Liver (tissue), 9 donors: ENCODE measurements around the gene MYL3. TPM values are rescaled to one million over a fixed set of nuclear protein-coding genes. Genes with fewer than 3 reads are reported as not detected.
A peak's percentile ranks its signal among the peaks of the same experiment; 100 is the strongest.

Experiments
- DNase-seq: peaks from one replicate; pipeline ENCODE4 v3.0.0-alpha.2; 2017; ENCODE audit warnings: low spot score
- H3K27ac ChIP-seq, 2 donors: one replicate each; pipeline ENCODE4 v1.7.0; 2013; ENCODE audit warnings: inconsistent platforms in 2 of 2, low read length in 2 of 2, control low read depth in 1 of 2, low read depth in 1 of 2, mild to moderate bottlenecking in 1 of 2
- H3K27me3 ChIP-seq, 4 donors: one replicate each; pipeline versions ENCODE4 v1.6.1 to v1.7.0; 2013; ENCODE audit warnings: low read length in 3 of 4, inconsistent platforms in 1 of 4, mild to moderate bottlenecking in 1 of 4, moderate library complexity in 1 of 4; ENCODE audit not compliant: control insufficient read depth in 4 of 4, insufficient read depth in 4 of 4
- H3K36me3 ChIP-seq, 4 donors: one replicate each; pipeline versions ENCODE4 v1.6.1 to v1.7.0; 2013; ENCODE audit warnings: low read length in 3 of 4, mild to moderate bottlenecking in 3 of 4, low read depth in 1 of 4, moderate library complexity in 1 of 4; ENCODE audit not compliant: control insufficient read depth in 4 of 4, insufficient read depth in 3 of 4
- H3K4me1 ChIP-seq, 4 donors: one replicate each; pipeline versions ENCODE4 v1.6.1 to v1.7.0; 2013; ENCODE audit warnings: low read length in 3 of 4, mild to moderate bottlenecking in 3 of 4, moderate library complexity in 1 of 4; ENCODE audit not compliant: control insufficient read depth in 4 of 4, insufficient read depth in 4 of 4
- H3K4me3 ChIP-seq, 3 donors: one replicate each; pipeline versions ENCODE4 v1.6.1 to v1.7.0; 2013; ENCODE audit warnings: low read length in 3 of 3, control low read depth in 1 of 3, low read depth in 1 of 3, mild to moderate bottlenecking in 1 of 3
- H3K9ac ChIP-seq, 2 donors: one replicate each; pipeline ENCODE4 v1.7.0; 2013; ENCODE audit warnings: low read length in 2 of 2, mild to moderate bottlenecking in 2 of 2, moderate library complexity in 2 of 2, control low read depth in 1 of 2, low read depth in 1 of 2
- H3K9me3 ChIP-seq, 4 donors: one replicate each; pipeline versions ENCODE4 v1.6.1 to v1.7.0; 2013; ENCODE audit warnings: low read length in 3 of 4; ENCODE audit not compliant: control insufficient read depth in 4 of 4
- EGR1 ChIP-seq, 2 donors: IDR thresholded peaks; 2 replicates each; pipeline ENCODE4 v1.6.1; 2016 to 2018; ENCODE audit warnings: antibody characterized with exemption in 2 of 2, low read depth in 2 of 2
- FOXA1 ChIP-seq: IDR thresholded peaks from 2 replicates; pipeline ENCODE4 v1.6.1; 2016; ENCODE audit warnings: antibody characterized with exemption
- FOXA2 ChIP-seq: IDR thresholded peaks from 2 replicates; pipeline ENCODE4 v1.6.1; 2016; ENCODE audit warnings: antibody characterized with exemption
- GABPA ChIP-seq, 2 donors: IDR thresholded peaks in 1 of 2; conservative IDR thresholded peaks in 1 of 2; 2 replicates each; pipeline ENCODE4 v1.6.1; 2016; ENCODE audit warnings: antibody characterized with exemption in 2 of 2, mild to moderate bottlenecking in 1 of 2, moderate library complexity in 1 of 2
- HNF4A ChIP-seq, 2 donors: conservative IDR thresholded peaks; 2 replicates each; pipeline ENCODE4 v1.6.1; 2016; ENCODE audit warnings: antibody characterized with exemption in 2 of 2, mild to moderate bottlenecking in 2 of 2
- HNF4G ChIP-seq: IDR thresholded peaks from 2 replicates; pipeline ENCODE4 v1.6.1; 2016; ENCODE audit warnings: antibody characterized with exemption
- JUND ChIP-seq, 2 donors: IDR thresholded peaks; 2 replicates each; pipeline ENCODE4 v1.6.1; 2016; ENCODE audit warnings: antibody characterized with exemption in 2 of 2
- NR2F2 ChIP-seq: IDR thresholded peaks from 2 replicates; pipeline ENCODE4 v1.6.1; 2016; ENCODE audit warnings: antibody characterized with exemption
- RAD21 ChIP-seq, 2 donors: IDR thresholded peaks; 2 replicates each; pipeline ENCODE4 v1.6.1; 2016; ENCODE audit warnings: antibody characterized with exemption in 2 of 2, mild to moderate bottlenecking in 2 of 2
- RXRA ChIP-seq, 2 donors: IDR thresholded peaks; 2 replicates each; pipeline ENCODE4 v1.6.1; 2017 to 2018; ENCODE audit warnings: antibody characterized with exemption in 2 of 2, mild to moderate bottlenecking in 1 of 2
- SP1 ChIP-seq: IDR thresholded peaks from 2 replicates; pipeline ENCODE4 v1.6.1; 2018; ENCODE audit warnings: antibody characterized with exemption, mild to moderate bottlenecking
- TAF1 ChIP-seq: conservative IDR thresholded peaks from 2 replicates; pipeline ENCODE4 v1.6.1; 2016; ENCODE audit warnings: antibody characterized with exemption, mild to moderate bottlenecking
- YY1 ChIP-seq: IDR thresholded peaks from 2 replicates; pipeline ENCODE4 v1.6.1; 2016; ENCODE audit warnings: antibody characterized with exemption, mild to moderate bottlenecking
- WGBS: extraction: QIAGEN DNeasy Blood & Tissue Kit; methylation state at CpG from one replicate; pipeline ENCODE4 v1.1.7; 2013; 5-methylcytosine and 5-hydroxymethylcytosine counted together
- polyA plus RNA-seq, 2 donors: library from polyadenylated mRNA; stranded (reverse) in 1 of 2; unstranded in 1 of 2; fragments of 200-250 nt in 1 of 2; fragments of >200 nt in 1 of 2; fragmentation: Nextera tagmentation in 1 of 2; extraction: Ambion mirVana in 1 of 2; gene quantifications; one replicate each; pipeline versions ENCODE4 v1.2.1 to v1.2.3, GENCODE V29; 2013 to 2015
- total RNA-seq, 2 donors: library from RNA; depleted of rRNA; stranded (reverse); fragments of >200 nt; gene quantifications; one replicate each; pipeline ENCODE4 v1.2.3, GENCODE V29; 2014
- TF ChIP-seq, protein P1 (sequence below): IDR thresholded peaks from 2 replicates; pipeline ENCODE4 v1.6.1; 2016; ENCODE audit warnings: antibody characterized with exemption
- TF ChIP-seq, protein P2 (sequence below): IDR thresholded peaks from 2 replicates; pipeline ENCODE4 v1.6.1; 2016; ENCODE audit warnings: antibody characterized with exemption, mild to moderate bottlenecking
- TF ChIP-seq, protein P3 (sequence below): IDR thresholded peaks from 2 replicates; pipeline ENCODE4 v1.6.1; 2016; ENCODE audit warnings: antibody characterized with exemption
- TF ChIP-seq, protein P4 (sequence below): IDR thresholded peaks from 2 replicates; pipeline ENCODE4 v1.6.1; 2016; ENCODE audit warnings: antibody characterized with exemption
- TF ChIP-seq, protein P5 (sequence below): fragments of 150-350 bp; IDR thresholded peaks from 2 replicates; pipeline ENCODE4 v1.5.1; 2017; ENCODE audit warnings: improper control_type of control experiment, low read depth, low read length; ENCODE audit not compliant: missing input control
- donor health status: healthy.
- donor health status: healthy.
- donor health status: healthy.
- donor health status: healthy.
- donor health status: healthy.

Gene MYL3
- total and polyA plus RNA-seq, 4 donors: 0.51 to 1.3 (median 0.81) TPM

DNA sequence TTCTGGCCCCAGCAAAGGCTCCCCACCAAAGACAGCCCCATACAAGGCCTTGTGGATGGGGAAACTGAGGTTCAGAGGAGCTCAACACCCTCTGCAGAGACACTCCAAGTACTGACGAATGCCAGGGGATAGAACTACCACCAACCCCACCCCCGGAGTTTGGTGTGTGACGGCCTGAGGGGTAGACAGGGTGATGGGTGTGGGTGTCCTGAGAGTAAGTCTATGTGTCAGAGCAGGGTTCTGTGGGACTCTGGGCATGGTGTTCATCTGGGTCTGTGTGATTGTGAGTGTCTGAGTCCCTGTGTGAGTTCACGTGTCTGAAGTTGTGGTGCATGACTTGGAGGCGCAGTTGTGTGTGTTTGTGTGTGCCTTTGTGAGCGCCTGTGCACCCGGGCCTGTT, 21.7 kb upstream of the MYL3 start:
- H3K36me3 ChIP-seq: no peaks in the 10 kb centered on the region
- DNase-seq: no peak
- no peak overlapping the region for H3K9ac ChIP-seq
- WGBS: 90% methylated on average over 7 of the region's 7 CpGs
- H3K4me1 ChIP-seq: peaks cover 3 to 7% (median 4%) of the 10 kb centered on the region in 4 donors
- TF ChIP-seq FOXA1 (no peak), GABPA (IDR thresholded peaks at IDR 0.05 in 1 of 2, conservative IDR thresholded peaks at IDR 0.05 in 1 of 2) (no peak), HNF4G (no peak), TAF1 (no peak), SP1 (no peak), NR2F2 (no peak), RXRA (IDR thresholded peaks at IDR 0.05) (no peak), EGR1 (IDR thresholded peaks at IDR 0.05; ENCODE audit: low read depth in 2 of 2) (no peak), HNF4A (conservative IDR thresholded peaks at IDR 0.05) (no peak), YY1 (no peak), RAD21 (IDR thresholded peaks at IDR 0.05) (no peak), FOXA2 (no peak)
- TF ChIP-seq, protein P1, sequence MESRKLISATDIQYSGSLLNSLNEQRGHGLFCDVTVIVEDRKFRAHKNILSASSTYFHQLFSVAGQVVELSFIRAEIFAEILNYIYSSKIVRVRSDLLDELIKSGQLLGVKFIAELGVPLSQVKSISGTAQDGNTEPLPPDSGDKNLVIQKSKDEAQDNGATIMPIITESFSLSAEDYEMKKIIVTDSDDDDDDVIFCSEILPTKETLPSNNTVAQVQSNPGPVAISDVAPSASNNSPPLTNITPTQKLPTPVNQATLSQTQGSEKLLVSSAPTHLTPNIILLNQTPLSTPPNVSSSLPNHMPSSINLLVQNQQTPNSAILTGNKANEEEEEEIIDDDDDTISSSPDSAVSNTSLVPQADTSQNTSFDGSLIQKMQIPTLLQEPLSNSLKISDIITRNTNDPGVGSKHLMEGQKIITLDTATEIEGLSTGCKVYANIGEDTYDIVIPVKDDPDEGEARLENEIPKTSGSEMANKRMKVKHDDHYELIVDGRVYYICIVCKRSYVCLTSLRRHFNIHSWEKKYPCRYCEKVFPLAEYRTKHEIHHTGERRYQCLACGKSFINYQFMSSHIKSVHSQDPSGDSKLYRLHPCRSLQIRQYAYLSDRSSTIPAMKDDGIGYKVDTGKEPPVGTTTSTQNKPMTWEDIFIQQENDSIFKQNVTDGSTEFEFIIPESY: no peak
- TF ChIP-seq, protein P2, sequence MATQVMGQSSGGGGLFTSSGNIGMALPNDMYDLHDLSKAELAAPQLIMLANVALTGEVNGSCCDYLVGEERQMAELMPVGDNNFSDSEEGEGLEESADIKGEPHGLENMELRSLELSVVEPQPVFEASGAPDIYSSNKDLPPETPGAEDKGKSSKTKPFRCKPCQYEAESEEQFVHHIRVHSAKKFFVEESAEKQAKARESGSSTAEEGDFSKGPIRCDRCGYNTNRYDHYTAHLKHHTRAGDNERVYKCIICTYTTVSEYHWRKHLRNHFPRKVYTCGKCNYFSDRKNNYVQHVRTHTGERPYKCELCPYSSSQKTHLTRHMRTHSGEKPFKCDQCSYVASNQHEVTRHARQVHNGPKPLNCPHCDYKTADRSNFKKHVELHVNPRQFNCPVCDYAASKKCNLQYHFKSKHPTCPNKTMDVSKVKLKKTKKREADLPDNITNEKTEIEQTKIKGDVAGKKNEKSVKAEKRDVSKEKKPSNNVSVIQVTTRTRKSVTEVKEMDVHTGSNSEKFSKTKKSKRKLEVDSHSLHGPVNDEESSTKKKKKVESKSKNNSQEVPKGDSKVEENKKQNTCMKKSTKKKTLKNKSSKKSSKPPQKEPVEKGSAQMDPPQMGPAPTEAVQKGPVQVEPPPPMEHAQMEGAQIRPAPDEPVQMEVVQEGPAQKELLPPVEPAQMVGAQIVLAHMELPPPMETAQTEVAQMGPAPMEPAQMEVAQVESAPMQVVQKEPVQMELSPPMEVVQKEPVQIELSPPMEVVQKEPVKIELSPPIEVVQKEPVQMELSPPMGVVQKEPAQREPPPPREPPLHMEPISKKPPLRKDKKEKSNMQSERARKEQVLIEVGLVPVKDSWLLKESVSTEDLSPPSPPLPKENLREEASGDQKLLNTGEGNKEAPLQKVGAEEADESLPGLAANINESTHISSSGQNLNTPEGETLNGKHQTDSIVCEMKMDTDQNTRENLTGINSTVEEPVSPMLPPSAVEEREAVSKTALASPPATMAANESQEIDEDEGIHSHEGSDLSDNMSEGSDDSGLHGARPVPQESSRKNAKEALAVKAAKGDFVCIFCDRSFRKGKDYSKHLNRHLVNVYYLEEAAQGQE: no peak
- TF ChIP-seq, protein P3, sequence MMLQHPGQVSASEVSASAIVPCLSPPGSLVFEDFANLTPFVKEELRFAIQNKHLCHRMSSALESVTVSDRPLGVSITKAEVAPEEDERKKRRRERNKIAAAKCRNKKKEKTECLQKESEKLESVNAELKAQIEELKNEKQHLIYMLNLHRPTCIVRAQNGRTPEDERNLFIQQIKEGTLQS: no peak
- TF ChIP-seq, protein P4, sequence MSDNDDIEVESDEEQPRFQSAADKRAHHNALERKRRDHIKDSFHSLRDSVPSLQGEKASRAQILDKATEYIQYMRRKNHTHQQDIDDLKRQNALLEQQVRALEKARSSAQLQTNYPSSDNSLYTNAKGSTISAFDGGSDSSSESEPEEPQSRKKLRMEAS: no peak
- H3K4me3 ChIP-seq: peak overlapping the region in 1 of 3 donors; percentile 60
- H3K27me3 ChIP-seq: peaks cover 0 to 13% (median 1%) of the 10 kb centered on the region in 4 donors
- H3K9me3 ChIP-seq: no peaks in the 10 kb centered on the region
- peak overlapping the region in 1 of 2 donors; percentile 6 for H3K27ac ChIP-seq

DNA sequence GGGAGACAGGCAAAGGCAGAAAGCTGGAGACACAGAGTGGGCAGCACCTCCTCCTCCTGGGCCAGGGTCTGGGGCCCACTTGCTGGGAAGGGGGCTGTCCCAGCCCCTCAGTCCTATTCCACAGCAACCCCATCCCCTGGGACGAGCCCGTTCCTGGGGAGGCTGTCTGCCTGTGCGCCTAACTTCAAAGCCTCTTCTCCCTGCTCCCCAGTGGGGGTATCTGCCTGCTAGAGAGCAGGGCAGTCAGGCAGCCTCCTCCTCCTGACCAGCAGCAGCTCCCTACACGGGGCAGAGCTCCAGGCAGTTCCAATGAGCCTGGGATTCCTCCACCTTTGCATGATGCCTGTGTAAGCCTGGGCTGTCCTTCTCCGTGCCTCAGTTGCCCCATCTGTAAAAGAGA, 21.2 kb upstream of the MYL3 start:
- DNase-seq: no peak
- no peak for TF ChIP-seq JUND (IDR thresholded peaks at IDR 0.05)
- TF ChIP-seq, protein P5, sequence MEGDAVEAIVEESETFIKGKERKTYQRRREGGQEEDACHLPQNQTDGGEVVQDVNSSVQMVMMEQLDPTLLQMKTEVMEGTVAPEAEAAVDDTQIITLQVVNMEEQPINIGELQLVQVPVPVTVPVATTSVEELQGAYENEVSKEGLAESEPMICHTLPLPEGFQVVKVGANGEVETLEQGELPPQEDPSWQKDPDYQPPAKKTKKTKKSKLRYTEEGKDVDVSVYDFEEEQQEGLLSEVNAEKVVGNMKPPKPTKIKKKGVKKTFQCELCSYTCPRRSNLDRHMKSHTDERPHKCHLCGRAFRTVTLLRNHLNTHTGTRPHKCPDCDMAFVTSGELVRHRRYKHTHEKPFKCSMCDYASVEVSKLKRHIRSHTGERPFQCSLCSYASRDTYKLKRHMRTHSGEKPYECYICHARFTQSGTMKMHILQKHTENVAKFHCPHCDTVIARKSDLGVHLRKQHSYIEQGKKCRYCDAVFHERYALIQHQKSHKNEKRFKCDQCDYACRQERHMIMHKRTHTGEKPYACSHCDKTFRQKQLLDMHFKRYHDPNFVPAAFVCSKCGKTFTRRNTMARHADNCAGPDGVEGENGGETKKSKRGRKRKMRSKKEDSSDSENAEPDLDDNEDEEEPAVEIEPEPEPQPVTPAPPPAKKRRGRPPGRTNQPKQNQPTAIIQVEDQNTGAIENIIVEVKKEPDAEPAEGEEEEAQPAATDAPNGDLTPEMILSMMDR: no peak
- no peak for TF ChIP-seq TAF1
- TF ChIP-seq HNF4A (conservative IDR thresholded peaks at IDR 0.05): no peak
- no peak for TF ChIP-seq SP1
- TF ChIP-seq, protein P2: no peak
- TF ChIP-seq FOXA2: no peak
- no peak for TF ChIP-seq HNF4G
- Histone ChIP-seq H3K9me3 (no peaks in the 10 kb centered on the region), H3K27me3 (peaks cover 0 to 13% (median 1%) of the 10 kb centered on the region in 4 donors), H3K9ac (no peak overlapping the region), H3K27ac (peak overlapping the region in 1 of 2 donors; percentile 19), H3K4me1 (peaks cover 3 to 7% (median 4%) of the 10 kb centered on the region in 4 donors), H3K36me3 (no peaks in the 10 kb centered on the region), H3K4me3 (peak overlapping the region in 1 of 3 donors; percentile 60)
- 63% methylated on average over 5 of the region's 5 CpGs for WGBS
